GM12875 (cell line): ENCODE results near the gene IL12RB1.

Experiments used
- H3K4me3 ChIP-seq: one replicate; pipeline ENCODE4 v1.5.1; 2011; ENCODE audit warnings: low read depth, low read length, control low read depth
- CTCF ChIP-seq: IDR thresholded peaks from 2 replicates; pipeline ENCODE4 v1.5.1; 2011; ENCODE audit warnings: low read depth, mild to moderate bottlenecking, control low read depth, inconsistent platforms, low read length, moderate library complexity, borderline replicate concordance; ENCODE audit not compliant: insufficient read depth

The IL12RB1 gene

GRCh38 chr19:18126097-18126496, 39.4 kb upstream of the IL12RB1 start:
- TF ChIP-seq CTCF: no peak

GRCh38 chr19:18123819-18124218, 37.1 kb upstream of the IL12RB1 start:
- H3K4me3 ChIP-seq: no peak overlapping the region
- no peak for TF ChIP-seq CTCF

More at GRCh38 chr19:18126097-18126496, 39.4 kb upstream of the IL12RB1 start:
- no peak overlapping the region for H3K4me3 ChIP-seq

- no peak overlapping the region for H3K4me3 ChIP-seq
- TF ChIP-seq CTCF: no peak
Measured at GRCh38 chr19:18122860-18123795, 36.4 kb upstream of the IL12RB1 start.

- TF ChIP-seq CTCF: no peak
- no peak overlapping the region for H3K4me3 ChIP-seq
Measured at GRCh38 chr19:18122424-18122823, 35.7 kb upstream of the IL12RB1 start.

GRCh38 chr19:18121166-18121565, 34.4 kb upstream of the IL12RB1 start:
- no peak for TF ChIP-seq CTCF
- no peak overlapping the region for H3K4me3 ChIP-seq

GRCh38 chr19:18120127-18120526, 33.4 kb upstream of the IL12RB1 start:
- H3K4me3 ChIP-seq: no peak overlapping the region
- no peak for TF ChIP-seq CTCF

GRCh38 chr19:18119717-18120105, 33.0 kb upstream of the IL12RB1 start:
- TF ChIP-seq CTCF: no peak
- H3K4me3 ChIP-seq: no peak overlapping the region
